Skin epidermis (tissue), 12 donors: ENCODE results near the gene IGFBPL1.
"Not testable (repeated sequence)": the region's sequence is repeated elsewhere in the genome, so short reads cannot be mapped to it uniquely, and the experiment has no call there.

Experiments used
- H3K27ac ChIP-seq, 21 experiments: fragments of 200-600 bp; sonication (generic) in 11 of 21; one replicate each; pipeline ENCODE4 v1.5.0; 2020; ENCODE audit warnings: mild to moderate bottlenecking in 3 of 21, inconsistent platforms in 2 of 21, moderate library complexity in 2 of 21
- H3K4me3 ChIP-seq, 7 experiments: fragments of 200-600 bp; sonication (generic) in 2 of 7; one replicate each; pipeline ENCODE4 v1.5.0; 2020; ENCODE audit warnings: inconsistent platforms in 2 of 7, mild to moderate bottlenecking in 2 of 7, moderate library complexity in 1 of 7

The IGFBPL1 gene

DNA sequence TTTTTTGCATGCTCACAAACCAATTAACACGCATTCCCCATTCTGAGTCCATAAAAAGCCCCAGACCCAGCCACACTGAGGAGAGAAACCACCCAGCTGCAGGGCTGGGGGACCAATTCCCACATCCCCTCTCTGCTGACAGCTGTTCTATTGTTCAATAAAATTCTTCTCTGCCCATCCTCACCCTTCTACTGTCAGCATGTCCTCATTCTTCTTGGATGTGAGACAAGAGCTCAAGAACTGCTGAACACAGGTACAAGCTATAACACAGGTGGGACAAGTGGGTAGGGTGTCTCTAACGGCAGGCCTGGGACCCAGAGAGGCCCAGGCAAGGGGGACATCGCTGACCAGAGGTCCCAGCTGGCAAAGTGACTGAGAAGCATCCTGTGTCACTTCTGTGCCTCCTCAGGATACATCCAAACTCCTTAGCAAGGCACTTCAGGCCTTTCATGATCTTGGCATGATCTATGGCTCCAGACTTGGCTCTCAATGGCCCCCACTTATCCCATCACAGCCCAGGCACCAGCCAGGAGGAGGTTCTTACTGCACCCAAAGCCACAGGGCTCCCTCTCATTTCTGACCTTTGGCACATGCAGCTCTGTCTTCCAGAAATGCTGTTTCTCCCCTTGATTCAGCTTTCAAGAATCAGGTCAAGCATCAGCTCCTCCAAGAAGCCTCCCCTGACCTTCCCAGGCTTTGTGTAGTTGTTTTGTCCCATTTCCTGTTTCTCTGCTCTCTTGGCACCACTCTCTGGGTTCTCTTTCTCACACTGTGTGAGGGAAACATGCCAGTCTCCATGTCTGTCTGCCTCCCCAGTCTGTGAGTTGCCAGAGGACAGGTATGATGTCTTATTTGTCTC is 39.0 kb downstream of the IGFBPL1 start:
- Histone ChIP-seq H3K4me3 (no peak overlapping the region), H3K27ac (peak overlapping the region in 1 of 21 experiments; percentile 6)

DNA sequence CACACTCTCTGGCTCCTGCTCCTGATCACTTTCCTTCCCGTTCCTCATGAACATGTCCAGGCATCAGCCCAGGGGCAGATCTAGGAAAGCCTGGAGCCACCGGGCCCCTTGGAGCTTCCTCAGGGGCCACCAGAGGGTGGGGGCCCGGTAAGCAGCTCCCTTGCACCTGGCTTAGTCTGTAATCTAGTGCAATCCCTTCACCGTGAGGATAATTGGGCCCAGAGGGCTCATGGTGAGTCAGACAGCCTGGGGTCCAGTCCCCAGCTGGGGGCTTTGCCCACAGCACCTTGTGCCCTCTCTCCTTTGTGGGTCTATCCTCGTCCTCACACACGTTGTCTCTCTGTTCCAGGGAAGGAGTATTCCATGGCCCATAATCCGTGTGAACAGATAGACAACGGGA is 42.1 kb downstream of the IGFBPL1 start:
- H3K27ac ChIP-seq, result peak overlapping the region in 1 of 21 experiments; percentile 22
- no peak overlapping the region for H3K4me3 ChIP-seq

DNA sequence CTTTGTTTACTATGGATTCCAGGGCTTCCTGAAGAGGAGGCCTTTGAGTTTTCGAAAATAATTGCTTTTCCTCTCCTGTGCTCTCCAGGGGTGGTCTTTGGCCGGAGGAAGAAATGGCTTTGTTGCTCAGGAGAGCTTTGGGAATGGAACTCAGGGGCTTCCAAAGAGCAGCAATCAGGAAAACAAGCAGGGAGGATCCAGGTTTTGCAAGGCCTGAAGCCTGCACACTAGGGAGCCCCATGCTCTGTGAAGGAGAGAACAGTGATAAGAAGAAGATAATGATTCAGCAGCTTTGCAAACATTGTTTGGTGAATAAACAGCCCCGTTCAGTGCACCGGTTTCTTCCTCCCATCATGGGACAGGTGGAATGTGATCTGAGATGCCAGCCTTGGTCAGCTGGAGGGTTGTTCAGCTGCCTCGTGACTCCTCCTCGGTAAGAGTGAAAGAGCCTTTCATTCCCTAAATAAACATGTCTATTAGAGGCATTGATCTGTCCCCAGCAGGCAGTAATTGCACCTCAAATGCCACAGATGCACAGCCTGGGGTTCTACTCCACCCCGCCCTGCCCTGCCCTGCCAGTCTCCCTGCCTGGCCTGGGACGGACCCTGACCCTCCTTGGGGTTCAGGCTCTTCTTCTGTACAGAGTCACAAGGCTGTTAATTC is 43.3 kb downstream of the IGFBPL1 start:
- no peak overlapping the region for H3K4me3 ChIP-seq
- H3K27ac ChIP-seq, result no peak overlapping the region

DNA sequence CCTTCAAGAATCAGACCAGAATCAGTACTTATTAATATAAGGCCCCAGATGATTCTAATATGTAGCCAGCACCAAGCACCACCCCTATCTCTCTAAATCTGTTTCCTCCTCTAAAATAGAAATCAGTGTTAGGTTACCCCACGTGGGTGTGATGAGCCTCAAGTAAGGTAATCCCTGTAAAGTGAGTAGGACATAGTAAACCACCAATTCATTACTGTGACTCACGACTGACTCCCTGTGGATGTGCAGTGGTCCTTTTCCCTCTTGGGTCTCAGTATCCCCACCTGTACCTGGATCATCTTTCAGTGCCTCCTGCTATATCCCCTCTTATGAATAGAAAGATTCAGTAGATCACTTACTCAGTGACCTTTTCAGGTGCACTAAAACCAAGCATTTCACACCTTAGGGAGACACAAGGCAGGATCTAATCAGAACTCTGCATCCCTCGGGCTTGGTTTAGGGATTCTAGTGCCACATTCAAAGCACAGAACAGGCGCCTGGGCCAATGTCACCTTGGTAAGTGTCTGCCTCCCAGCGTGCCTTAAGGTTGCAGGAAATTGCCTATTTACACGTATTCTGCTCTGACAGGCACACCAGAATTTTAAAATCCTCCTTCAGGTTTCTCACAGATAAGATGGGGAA is 43.9 kb downstream of the IGFBPL1 start:
- Histone ChIP-seq H3K27ac (no peak overlapping the region), H3K4me3 (no peak overlapping the region)

DNA sequence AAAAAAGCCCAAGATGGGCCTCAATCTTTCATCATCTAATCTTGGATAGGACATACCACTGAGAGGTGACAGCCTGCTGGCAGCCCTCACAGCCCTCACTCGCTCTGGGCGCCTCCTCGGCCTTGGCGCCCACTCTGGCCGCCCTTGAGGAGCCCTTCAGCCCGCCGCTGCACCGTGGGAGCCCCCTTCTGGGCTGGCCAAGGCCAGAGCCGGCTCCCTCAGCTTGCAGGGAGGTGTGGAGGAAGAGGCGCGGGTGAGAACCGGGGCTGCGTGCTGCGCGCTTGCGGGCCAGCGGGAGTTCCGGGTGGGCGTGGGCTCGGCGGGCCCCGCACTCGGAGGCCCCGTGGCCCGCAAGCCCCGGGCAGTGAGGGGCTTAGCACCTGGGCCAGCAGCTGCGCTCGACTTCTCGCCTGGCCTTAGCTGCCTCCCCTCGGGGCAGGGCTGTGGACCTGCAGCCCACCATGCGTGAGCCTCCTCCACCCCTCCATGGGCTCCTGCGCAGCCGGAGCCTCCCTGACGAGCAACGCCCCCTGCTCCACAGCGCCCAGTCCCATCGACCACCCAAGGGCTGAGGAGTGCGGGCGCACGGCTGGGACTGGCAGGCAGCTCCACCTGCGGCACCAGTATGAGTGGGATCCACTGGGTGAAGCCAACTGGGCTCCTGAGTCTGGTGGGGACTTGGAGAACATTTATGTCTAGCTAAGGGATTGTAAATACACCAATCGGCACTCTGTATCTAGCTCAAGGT is 46.7 kb downstream of the IGFBPL1 start:
- H3K27ac ChIP-seq, result peak overlapping the region in 1 of 21 experiments; percentile 53
- not testable (repeated sequence) for H3K4me3 ChIP-seq

DNA sequence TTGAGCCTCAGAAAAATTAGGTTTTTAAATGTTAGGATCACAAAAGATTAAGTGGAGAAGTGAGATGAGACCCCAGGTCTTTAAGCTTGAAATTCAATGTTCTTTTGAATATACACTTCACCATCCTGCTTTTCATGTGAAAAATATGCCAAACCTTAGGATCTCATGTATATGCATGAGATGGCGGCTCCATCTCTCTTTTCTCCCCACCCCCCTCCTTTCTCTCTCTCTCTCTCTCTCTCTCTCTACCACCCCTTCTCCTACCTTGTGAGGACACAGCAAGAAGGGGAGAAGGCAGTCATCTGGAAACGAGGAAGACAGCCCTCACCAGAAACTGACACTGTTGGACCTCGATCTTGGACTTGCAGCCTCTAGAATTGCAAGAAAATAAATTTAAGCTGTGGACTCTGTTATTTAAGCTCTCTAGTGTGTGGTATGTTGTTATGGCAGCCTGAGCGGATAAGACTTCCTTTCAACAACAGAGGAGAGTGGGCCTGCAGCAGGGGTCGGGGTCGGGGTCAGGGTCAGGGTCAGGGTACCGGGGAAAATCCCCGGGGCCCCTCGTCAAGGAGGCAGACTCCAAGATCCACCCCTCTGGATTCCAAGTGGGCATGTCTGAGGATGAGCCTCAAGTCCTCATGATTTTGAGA is 48.1 kb downstream of the IGFBPL1 start:
- no peak overlapping the region for H3K4me3 ChIP-seq
- H3K27ac ChIP-seq, result no peak overlapping the region

DNA sequence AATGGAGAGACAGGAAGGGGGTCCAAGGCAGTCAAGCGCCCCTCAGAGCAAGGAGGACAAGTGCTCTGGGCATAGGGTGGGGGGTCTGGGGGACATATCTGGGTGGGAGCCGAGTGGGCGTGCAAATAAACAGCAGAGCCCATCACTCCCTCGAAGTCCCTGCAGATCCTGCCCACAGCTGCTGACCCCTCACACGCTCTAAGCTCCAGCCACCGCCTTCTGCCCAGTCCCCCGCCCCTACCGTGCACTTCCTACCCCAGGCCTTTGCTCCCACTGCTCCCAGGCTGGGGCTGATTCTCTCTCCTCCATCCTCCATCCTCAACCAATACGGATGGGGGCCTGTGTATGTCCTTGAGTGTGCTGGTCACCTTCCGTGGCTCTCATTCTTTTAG is 48.7 kb downstream of the IGFBPL1 start:
- no peak overlapping the region for H3K27ac ChIP-seq
- H3K4me3 ChIP-seq, result no peak overlapping the region

DNA sequence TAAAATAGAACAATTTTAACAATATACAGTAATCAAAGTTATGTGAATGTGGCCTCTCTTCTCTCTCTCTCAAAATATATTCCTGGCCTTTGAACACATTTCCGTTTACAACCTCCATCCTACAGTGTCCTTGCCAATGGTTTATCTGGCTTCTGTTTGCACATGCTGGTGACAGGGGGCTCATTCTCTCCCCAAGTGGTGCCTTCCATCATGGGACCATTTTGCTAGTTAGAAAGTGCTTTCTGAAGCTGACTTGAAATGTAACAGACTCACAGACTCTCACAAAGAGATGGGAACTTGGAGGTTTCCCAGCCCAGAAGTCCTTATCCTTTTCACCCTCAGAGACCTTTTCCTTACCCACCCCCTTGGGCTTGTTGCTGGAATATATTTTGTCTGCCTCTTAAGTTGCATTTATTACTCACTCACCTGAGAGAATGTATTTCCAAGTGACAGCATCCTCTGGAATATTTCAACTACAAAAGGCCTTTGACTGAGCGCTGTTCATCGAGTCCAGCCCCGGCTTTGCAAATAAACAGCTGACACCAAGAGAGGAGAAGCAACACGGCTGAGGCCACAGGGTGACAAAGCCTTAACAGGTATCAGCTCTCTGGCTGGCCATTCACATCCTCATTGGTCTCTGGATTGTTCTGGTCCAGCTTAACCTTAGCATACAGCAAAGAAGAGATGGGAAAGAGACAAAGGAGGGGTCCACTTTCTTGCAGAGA is 49.2 kb downstream of the IGFBPL1 start:
- Histone ChIP-seq H3K27ac (no peak overlapping the region), H3K4me3 (no peak overlapping the region)

DNA sequence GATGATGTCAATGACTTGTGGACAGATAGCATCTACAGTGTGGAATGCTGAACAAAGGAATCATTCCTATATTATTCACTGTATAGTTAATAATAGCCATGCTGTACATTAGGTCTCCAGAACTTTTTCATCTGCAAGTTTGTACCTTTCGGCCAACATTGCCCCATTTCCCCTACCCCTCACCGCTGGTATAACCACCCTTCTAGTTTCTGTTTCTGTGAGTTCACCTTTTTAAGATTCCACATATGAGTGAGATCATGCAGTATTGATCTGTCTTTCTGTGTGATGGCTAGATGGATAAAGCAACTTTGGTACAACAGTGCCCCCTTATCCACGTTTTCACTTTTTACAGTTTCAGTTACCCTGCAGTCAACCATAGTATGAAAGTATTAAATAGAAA is 50.6 kb downstream of the IGFBPL1 start:
- Histone ChIP-seq H3K27ac (no peak overlapping the region), H3K4me3 (no peak overlapping the region)

DNA sequence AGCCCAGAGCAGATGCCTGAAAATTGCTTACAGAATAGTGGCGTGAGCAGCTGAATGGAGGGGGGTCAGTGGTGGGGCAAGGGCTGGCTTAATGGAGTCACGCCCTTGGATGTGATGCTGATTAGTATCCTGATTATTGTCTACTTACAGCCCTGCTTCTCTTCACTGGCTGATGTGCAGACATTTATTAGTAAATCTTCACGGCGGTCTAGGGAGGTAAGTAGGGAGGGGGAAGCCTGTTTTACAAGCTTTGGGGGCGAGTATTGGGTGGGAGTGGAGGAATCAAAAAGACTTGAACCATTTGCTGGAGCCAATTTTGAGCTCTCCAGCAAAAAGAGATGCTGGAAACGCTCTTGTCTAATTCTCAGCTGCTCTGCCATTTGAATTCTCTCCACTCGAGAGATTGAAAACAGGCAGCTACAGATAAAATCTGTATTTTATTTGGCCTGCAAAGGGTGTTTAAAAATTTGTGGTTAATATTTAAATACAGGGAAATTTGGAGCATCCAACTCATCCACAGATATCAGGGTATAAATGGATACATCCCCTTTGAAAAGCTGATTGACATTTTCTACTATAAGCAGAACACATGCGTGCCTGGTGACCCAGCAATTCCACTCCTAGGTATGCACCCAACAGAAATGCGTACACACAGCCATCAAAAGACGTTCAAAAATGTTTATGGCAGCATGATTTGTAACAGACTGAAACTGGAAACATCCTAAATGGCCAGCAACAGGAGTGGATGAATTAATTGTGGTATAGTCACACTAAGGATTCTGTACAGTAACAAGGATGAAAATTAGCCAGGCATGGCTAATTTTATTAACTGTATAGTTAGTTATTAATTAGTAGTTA is 51.3 kb downstream of the IGFBPL1 start:
- H3K27ac ChIP-seq, result no peak overlapping the region
- no peak overlapping the region for H3K4me3 ChIP-seq

DNA sequence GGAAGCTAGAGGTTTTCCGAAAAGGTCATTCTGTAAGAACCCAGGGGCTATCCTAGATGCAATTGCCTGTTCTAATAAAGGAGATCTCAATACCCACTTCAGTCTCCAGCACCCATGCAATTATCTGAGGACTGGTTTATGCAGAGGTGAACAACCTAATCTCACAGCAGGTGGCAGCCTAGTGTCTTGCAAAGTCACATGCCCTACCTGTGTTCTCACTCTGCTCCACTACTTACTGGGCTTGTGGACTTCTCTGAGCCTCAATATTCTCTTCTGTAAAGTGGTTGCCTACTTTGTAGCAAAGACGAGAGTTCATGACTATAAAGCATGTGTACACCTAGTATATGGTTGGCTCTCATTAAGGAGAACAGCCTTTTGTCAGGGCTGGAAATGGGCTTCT is 52.8 kb downstream of the IGFBPL1 start:
- Histone ChIP-seq H3K27ac (no peak overlapping the region), H3K4me3 (no peak overlapping the region)

DNA sequence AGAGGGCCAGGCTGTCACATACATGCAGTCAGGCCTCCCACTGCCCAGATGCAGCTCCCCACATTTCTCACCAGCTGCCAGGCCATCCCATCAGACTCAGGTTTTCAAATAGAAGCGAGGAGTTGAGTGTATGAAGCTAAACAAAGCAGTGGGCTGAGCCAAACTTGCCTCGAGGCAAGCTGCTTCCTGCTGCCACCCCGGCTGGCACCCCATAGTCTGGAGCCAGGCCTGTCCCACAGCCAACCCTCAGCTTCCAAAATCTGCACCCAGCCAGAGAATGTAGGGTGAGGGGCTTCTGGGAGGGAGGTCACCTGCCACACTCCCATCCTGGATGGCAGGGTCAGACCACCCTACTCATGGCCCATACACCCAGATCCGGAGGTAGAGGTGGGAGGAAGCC is 54.1 kb downstream of the IGFBPL1 start:
- H3K27ac ChIP-seq, result no peak overlapping the region
- H3K4me3 ChIP-seq, result no peak overlapping the region

DNA sequence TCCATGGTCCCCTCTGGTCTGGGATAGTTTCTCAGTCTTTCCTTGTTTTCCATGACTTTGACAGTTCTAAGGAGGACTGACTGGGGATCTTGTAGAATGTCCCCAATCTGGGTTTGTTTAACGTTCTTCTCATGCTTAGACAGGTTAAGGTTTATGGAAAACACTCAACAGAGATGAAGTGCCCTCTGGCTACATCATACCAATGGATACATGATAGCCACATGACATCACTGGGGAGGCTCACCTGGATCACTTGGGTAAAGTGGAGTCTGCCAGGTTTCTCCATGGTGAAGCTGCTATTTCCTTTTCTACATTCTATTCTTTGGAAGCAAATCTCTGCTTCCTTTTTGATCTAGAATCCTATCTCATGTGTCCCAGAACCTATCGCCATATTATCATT is 55.5 kb downstream of the IGFBPL1 start:
- Histone ChIP-seq H3K27ac (no peak overlapping the region), H3K4me3 (no peak overlapping the region)

DNA sequence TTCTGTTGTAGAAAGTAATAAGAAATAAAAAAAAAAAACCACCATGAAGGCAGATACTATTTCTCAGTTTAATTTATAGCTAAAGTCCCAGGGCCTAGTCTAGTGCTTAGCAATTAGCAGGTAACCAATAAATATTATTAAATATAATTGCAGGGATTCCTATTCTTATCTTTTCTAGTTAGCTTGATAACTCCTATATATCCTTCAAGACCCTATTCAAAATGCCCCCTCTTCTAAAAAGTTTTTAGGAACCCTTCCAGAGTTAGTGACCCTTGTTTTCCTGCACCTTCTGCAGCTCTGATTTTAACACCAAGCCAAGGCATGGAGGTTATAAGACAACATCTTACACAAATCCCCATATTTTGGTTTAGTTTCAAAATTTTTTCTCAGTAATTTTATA is 56.4 kb downstream of the IGFBPL1 start:
- H3K27ac ChIP-seq, result no peak overlapping the region
- H3K4me3 ChIP-seq, result no peak overlapping the region

DNA sequence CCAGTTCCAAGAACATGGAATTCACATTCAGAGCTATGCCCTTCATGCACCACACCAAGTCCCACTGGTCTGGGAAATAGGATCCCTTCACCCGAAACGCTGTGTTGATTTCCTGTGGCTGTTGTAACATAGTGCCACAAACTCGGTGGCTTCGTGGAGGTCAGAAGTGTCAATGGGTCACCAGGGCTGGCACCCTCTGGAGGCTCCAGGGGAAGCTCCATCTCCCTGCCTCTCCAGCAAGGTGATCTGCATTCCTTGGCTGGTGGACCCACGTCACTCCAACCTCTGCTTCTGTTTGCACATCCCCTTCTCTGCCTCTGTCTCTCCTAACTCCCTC is 60.7 kb downstream of the IGFBPL1 start:
- no peak overlapping the region for H3K27ac ChIP-seq
- no peak overlapping the region for H3K4me3 ChIP-seq

DNA sequence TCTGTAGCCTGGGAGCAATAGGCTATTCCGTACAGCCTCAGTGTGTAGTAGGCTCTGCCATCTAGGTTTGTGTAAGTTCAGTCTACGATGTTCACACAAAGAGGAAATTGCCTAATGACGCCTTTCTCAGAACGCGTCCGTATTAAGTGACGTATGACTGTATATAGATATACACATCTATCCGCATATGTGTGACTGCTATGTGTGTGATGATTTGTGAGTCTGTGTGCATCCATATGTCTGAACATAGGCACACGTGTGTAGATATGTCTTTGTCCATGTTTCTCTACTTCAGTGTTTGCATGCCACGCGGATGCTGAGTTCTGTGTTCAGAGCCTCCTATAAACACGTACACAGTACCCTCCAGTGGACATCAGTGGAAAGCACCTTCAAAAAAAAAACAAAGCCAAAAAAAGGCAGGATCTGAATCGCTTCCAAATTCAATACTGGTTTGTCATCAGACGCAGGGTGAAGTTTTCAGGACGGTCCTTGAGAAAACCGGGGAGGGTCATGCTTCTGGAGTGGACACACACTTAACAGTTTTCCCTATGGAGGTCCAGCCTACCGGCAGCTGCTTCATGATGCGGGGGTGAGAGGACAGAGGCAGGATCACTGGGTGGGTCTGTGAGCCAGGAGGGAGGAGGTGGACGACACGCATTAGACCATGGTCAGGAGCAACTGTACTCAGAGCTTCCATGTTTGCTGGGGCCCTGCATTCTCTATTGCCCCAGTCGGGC is 61.2 kb downstream of the IGFBPL1 start:
- H3K27ac ChIP-seq, result no peak overlapping the region
- H3K4me3 ChIP-seq, result no peak overlapping the region

DNA sequence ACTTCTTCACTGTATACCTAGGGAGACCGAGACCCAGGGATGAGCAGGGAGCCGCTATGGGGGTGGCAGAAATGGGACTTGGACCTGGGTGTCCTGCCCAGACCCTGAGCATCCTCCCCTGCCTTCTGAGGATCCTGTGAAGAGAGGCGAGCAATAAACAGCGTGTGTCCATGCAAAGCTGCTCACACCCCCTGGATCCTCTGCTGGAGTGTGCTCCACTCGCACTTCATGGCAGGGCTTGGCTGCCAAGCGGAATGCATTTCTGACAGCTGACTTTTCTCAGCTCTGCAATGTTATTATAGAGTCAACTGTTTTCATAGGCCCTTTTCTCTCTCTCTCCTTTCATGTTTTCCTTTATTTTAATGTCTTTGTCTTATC is 62.8 kb downstream of the IGFBPL1 start:
- Histone ChIP-seq H3K27ac (no peak overlapping the region), H3K4me3 (no peak overlapping the region)
